ENCODE measurements around the gene KIAA1217.

DNA sequence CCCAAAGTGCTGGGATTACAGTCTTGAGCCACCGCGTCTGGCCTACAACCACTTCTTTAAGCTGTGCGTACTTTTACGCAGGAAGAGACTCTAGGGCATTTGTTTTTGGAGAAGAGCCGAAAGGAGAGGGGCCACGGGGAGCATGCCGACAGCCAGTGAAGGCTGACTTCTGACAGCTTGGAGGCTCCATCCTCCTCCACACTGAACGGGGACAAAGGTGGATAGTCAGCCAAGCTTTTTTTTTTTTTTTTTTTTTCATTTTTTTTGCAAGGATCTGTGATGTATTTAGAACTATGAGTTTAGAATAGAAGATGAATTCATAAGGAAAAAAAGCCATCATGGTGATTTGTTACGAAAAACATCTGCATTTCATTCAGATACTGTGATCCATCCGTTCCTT, 293.1 kb downstream of the KIAA1217 start:
- TF ChIP-seq POLR2AphosphoS5 (IDR thresholded peaks at IDR 0.05; ENCODE audit: low read depth, low read length): no peak
- TF ChIP-seq, protein P1, sequence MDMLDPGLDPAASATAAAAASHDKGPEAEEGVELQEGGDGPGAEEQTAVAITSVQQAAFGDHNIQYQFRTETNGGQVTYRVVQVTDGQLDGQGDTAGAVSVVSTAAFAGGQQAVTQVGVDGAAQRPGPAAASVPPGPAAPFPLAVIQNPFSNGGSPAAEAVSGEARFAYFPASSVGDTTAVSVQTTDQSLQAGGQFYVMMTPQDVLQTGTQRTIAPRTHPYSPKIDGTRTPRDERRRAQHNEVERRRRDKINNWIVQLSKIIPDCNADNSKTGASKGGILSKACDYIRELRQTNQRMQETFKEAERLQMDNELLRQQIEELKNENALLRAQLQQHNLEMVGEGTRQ (IDR thresholded peaks at IDR 0.05; ENCODE audit: borderline replicate concordance, low read depth, low read length): no peak
- no peak for TF ChIP-seq RFX5 (IDR thresholded peaks at IDR 0.05; ENCODE audit: low read length)
